Lower leg skin (tissue), 4 donors: ENCODE measurements around the gene UGT1A4. TPM values are rescaled to one million over a fixed set of nuclear protein-coding genes. Genes with fewer than 3 reads are reported as not detected.

Experiments
- DNase-seq, 2 donors: peaks; one replicate each; pipeline ENCODE4 v3.0.0-alpha.2; 2019; ENCODE audit warnings: low spot score in 2 of 2
- H3K4me3 ChIP-seq: fragments of 200-600 bp; sonication (generic); 2 replicates; pipeline ENCODE4 v1.5.1; 2017; ENCODE audit warnings: mild to moderate bottlenecking, low read depth; ENCODE audit not compliant: poor library complexity, severe bottlenecking
- CTCF ChIP-seq, 3 donors: fragments of 450-650 bp; IDR thresholded peaks; one replicate each; pipeline ENCODE4 v1.5.1; 2016; ENCODE audit warnings: antibody characterized with exemption in 3 of 3, mild to moderate bottlenecking in 3 of 3, moderate library complexity in 2 of 3
- POLR2A ChIP-seq, 2 donors: fragments of 450-650 bp; IDR thresholded peaks; one replicate each; pipeline ENCODE4 v1.6.1; 2016 to 2017; ENCODE audit warnings: antibody characterized with exemption in 2 of 2, mild to moderate bottlenecking in 1 of 2, moderate library complexity in 1 of 2
- WGBS, 2 donors: methylation state at CpG; one replicate each; pipeline ENCODE4 v1.1.5; 2018; 5-methylcytosine and 5-hydroxymethylcytosine counted together
- intact Hi-C: fragments of 100-400 bp; cut with DNase I; formaldehyde crosslinking; loops from one replicate; pipeline ENCODE4 v1.15.0; 2023; ENCODE audit warnings: low total_unique reads
- total RNA-seq, 4 donors: library from RNA; depleted of rRNA; stranded (reverse); fragments of >200 nt; gene quantifications; one replicate each; pipeline ENCODE4 v1.1.0, GENCODE V29; 2016

Gene UGT1A4
- total RNA-seq, 4 donors from 2014 or later: 1.0 to 2.9 (median 2.4) TPM

DNA sequence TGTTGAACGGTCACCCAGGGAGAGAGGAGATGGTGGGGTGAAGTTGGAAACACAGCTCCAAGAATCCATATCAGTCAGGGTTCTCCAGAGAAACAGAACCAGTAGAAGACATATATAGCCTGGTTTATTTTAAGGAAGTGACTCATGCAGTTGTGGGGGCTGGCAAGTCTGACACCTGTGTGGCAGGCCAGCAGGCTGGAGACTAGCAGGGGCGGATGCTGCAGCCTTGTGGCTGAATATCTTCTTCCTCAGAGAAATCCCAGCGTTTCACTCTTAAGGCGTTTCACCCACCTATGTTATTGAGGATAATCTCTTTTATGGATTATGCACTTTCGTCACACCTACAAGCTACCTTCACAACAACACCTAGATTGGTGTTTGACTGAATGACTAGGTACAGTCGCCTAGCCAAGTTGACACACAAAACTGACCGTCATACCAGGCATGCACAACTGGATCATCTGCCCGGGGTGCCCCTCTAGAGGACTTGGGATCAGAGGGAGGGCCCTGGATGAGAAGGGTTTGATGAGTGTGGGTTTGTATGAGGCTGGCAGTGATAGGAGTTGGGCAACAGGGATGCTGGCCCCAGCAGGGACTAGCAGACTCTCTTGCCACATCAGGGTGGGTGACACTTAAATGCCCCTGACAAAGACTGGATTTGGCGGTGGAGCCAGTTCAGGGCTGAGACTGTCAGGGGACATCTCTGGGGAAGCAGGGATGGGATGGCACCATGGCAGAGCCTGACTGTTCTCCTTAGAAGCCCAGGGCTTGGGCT, 83.0 kb downstream of the UGT1A4 start:
- H3K4me3 ChIP-seq: no peak overlapping the region
- 80 to 83% methylated on average over 9 of the region's 9 CpGs for WGBS, 2 donors
- intact Hi-C loops: no loop called here
- TF ChIP-seq POLR2A (IDR thresholded peaks at IDR 0.05) (no peak), CTCF (IDR thresholded peaks at IDR 0.05) (no peak)
- DNase-seq: peak in 1 of 2 donors; percentile 60

GRCh38 chr2:233802132-233802815, 83.7 kb downstream of the UGT1A4 start:
- TF ChIP-seq POLR2A (IDR thresholded peaks at IDR 0.05) (no peak), CTCF (IDR thresholded peaks at IDR 0.05) (no peak)
- intact Hi-C loops: no loop called here
- no peak for DNase-seq
- 68 to 80% methylated on average over 3 of the region's 3 CpGs for WGBS, 2 donors
- no peak overlapping the region for H3K4me3 ChIP-seq

DNA sequence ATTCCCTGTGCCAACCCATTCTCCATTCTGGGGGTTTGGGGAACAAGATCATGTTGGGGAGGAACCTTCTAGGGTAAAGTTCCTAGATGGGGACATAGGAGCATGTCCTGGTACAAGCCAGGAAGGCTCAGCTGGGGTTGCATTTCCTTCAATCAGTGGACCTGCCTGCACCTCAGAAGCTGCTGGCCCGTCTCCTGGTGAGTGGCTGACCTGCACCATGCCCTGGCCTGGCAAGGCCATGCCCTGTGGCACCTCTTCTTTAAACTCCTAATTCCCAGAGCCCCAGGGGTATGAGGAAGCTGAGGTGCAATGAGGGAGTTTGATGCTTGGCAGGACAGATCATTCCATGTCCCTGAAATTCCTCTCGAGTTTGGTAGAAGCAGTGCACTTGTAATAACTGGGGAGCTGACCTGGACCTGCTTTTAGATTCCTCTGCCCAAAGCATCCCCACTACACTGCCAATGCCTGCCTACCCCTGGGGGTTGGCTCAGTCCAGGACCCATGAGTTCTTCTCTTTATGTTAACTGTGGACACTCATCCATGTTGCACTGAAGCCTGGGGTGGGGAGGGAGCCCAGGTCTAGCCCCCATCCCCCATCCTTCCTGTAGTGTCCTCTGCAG, 84.9 kb downstream of the UGT1A4 start:
- H3K4me3 ChIP-seq: no peak overlapping the region
- WGBS, 2 donors: 69% methylated on average over 2 of the region's 2 CpGs
- no peak for DNase-seq
- TF ChIP-seq POLR2A (IDR thresholded peaks at IDR 0.05) (no peak), CTCF (IDR thresholded peaks at IDR 0.05) (no peak)
- intact Hi-C loops: no loop called here

DNA sequence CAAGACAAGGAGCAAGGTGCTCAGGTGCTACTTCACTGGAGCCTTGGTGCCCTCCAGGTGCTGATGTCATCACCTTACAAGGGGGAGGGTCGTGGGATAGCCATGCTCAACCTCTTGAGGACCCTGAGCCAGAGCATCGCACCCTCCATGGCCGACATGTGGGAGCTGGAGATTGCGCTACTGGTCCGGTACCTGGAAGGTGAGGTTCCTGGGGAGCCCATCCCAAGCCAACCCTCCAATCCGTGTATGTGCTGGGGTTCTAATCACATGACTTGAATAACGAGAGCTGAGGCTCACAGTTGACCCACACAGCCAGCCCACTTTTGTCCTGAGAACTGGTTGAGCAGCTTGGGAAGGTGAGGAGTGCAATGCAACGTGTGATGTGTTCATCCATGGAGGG, 85.5 kb downstream of the UGT1A4 start:
- H3K4me3 ChIP-seq: no peak overlapping the region
- TF ChIP-seq CTCF (IDR thresholded peaks at IDR 0.05) (no peak), POLR2A (IDR thresholded peaks at IDR 0.05) (no peak)
- WGBS, 2 donors: 62 to 70% methylated on average over 8 of the region's 8 CpGs
- DNase-seq: peak in 1 of 2 donors; percentile 72
- intact Hi-C loops: no loop called here

DNA sequence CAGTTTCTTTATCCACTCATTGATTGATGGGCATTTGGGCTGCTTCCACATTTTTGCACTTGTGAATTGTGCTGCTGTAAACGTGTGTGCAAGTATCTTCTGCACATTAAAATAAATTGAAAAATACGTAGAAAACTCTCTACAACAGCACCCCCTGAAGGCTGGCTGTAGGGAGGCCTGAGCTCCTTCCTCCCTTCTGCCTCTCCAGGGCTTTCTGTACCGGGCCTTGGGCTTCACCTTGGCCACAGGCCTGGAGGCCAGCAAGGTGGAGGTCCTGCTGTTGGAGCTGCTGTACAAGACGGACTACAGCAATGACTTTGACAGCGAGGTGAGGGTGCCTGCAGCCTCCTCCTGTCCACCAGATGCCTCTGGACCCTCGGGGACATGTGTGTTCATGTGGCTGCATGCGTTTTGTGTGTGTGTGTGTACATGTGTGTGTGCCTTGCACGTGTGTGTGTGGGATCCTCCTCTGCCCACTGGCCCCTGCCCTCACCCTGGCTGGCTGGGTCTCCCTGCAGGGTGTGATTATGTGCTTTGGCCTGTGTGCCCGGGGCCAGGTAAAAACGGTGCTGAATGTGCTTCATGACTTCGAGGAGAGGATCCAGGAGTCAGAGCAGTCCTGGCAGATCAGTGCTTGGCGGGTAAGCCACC, 88.8 kb downstream of the UGT1A4 start:
- intact Hi-C loops: no loop called here
- H3K4me3 ChIP-seq: no peak overlapping the region
- 75 to 80% methylated on average over 12 of the region's 12 CpGs for WGBS, 2 donors
- DNase-seq: no peak
- TF ChIP-seq CTCF (IDR thresholded peaks at IDR 0.05): no peak
- no peak for TF ChIP-seq POLR2A (IDR thresholded peaks at IDR 0.05)
